Erythroblast (primary cell): ENCODE measurements around the gene GRIK1.

ENCODE experiments used
- GATA1 ChIP-seq: IDR thresholded peaks from 2 replicates; pipeline ENCODE4 v1.6.1; 2011; ENCODE audit warnings: low read depth, mild to moderate bottlenecking, control low read depth, low read length, moderate library complexity
- POLR2A ChIP-seq: IDR thresholded peaks from 2 replicates; pipeline ENCODE4 v1.6.1; 2011; ENCODE audit warnings: mild to moderate bottlenecking, low read length

- TF ChIP-seq POLR2A (no peak), GATA1 (no peak)
Observed at GRCh38 chr21:29555601-29556000, 384.2 kb downstream of the GRIK1 start.
